ENCODE results near the gene AQR. TPM values are rescaled to one million over a fixed set of nuclear protein-coding genes. Genes with fewer than 3 reads are reported as not detected.

AQR gene
- total RNA-seq, 1 donor: 38.4 TPM

DNA sequence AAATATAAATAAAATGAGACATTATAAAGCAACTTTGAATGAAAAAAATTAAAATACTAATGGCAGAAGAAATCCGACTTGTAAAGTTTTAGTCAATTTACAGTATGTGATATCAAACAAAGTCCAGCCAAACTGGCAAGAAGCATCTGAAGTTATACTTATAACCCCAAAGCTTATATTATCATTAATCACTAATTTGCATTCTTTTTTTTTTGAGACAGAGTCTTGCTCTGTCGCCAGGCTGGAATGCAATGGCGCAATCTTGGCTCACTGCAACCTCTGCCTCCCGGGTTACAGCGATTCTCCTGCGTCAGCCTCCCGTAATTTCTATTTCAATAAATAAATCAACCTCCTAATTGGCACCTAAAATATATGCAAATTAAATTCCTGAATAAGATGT, 80.1 kb downstream of the AQR start:
- no peak for TF ChIP-seq CTCF (IDR thresholded peaks at IDR 0.05; ENCODE audit: insufficient read depth, low read depth, low read length)
- peak; percentile 35 for DNase-seq (ENCODE audit: low read depth)
- H3K4me3 ChIP-seq (ENCODE audit: low read depth, low read length): no peak overlapping the region

DNA sequence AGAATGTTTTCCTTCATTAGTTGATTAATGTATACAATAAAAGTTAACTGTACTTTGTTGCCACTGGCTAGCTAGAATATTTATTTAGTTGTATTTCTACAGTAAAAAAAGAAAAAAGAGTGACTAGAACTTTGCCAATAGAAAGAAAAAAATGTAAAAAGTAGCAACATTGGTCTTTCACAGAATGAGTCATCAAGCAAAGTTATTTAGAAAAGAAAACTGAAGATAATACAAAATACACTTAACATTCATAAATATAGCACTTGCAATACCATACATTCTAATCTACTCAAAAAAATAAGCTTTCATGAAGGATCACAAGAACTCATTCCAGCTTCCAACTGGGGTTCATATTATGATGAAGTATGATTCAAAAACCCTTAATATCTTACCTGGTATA, 83.4 kb downstream of the AQR start:
- DNase-seq (ENCODE audit: low read depth): no peak
- no peak for TF ChIP-seq CTCF (IDR thresholded peaks at IDR 0.05; ENCODE audit: insufficient read depth, low read depth, low read length)
- H3K4me3 ChIP-seq (ENCODE audit: low read depth, low read length): no peak overlapping the region

GRCh38 chr15:34883633-34884032, 85.9 kb downstream of the AQR start:
- H3K4me3 ChIP-seq (ENCODE audit: low read depth, low read length): no peak overlapping the region
- DNase-seq (ENCODE audit: low read depth): no peak
- TF ChIP-seq CTCF (IDR thresholded peaks at IDR 0.05; ENCODE audit: insufficient read depth, low read depth, low read length): no peak

GRCh38 chr15:34883042-34883441, 86.5 kb downstream of the AQR start:
- no peak overlapping the region for H3K4me3 ChIP-seq (ENCODE audit: low read depth, low read length)
- no peak for DNase-seq (ENCODE audit: low read depth)
- TF ChIP-seq CTCF (IDR thresholded peaks at IDR 0.05; ENCODE audit: insufficient read depth, low read depth, low read length): no peak

GRCh38 chr15:34879107-34879506, 90.4 kb downstream of the AQR start:
- H3K4me3 ChIP-seq (ENCODE audit: low read depth, low read length): no peak overlapping the region
- DNase-seq (ENCODE audit: low read depth): peak; percentile 8
- TF ChIP-seq CTCF (IDR thresholded peaks at IDR 0.05; ENCODE audit: insufficient read depth, low read depth, low read length): no peak

DNA sequence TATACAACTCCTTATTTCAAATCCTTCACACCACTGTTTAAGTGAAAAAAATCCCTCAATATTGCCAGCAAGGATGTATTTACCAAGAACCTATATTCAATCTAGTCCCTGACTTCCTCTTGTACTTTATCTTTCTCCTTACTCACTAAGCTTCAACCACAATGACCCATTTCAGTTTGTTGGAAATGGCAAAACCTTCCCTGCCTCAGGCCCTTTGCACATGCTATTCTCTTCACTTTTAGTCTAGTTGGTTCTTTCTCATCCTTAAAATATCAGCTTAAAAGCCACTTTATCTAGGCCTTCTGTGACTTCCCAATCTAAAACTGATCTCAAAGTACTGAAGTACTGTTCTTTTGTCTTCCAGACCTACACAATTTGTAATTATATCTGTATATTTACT, 92.9 kb downstream of the AQR start:
- H3K4me3 ChIP-seq (ENCODE audit: low read depth, low read length): no peak overlapping the region
- no peak for DNase-seq (ENCODE audit: low read depth)
- TF ChIP-seq CTCF (IDR thresholded peaks at IDR 0.05; ENCODE audit: insufficient read depth, low read depth, low read length): no peak

GRCh38 chr15:34869110-34869509, 100.4 kb downstream of the AQR start:
- TF ChIP-seq CTCF (IDR thresholded peaks at IDR 0.05; ENCODE audit: insufficient read depth, low read depth, low read length): no peak
- DNase-seq (ENCODE audit: low read depth): no peak
- H3K4me3 ChIP-seq (ENCODE audit: low read depth, low read length): no peak overlapping the region

Measured in fibroblast of villous mesenchyme (primary cell).